Measurements from ENCODE around the gene NKX1-1. TPM values are rescaled to one million over a fixed set of nuclear protein-coding genes. Genes with fewer than 3 reads are reported as not detected.

The NKX1-1 gene
- total RNA-seq, 1 donor from 2014 or later = not detected

- no peaks in the 10 kb centered on the region for H3K4me1 Mint-ChIP-seq (ENCODE audit: unreplicated experiment)
- no peaks in the 10 kb centered on the region for H3K27me3 Mint-ChIP-seq
- peaks cover 14% of the 10 kb centered on the region for H3K36me3 Mint-ChIP-seq
- no peak overlapping the region for H3K4me3 Mint-ChIP-seq
- H3K27ac Mint-ChIP-seq = no peak overlapping the region
- DNase-seq (ENCODE audit: extremely low spot score, unreplicated experiment) = no peak
- no peaks in the 10 kb centered on the region for H3K9me3 Mint-ChIP-seq
- peak; percentile 27 for TF ChIP-seq CTCF (conservative IDR thresholded peaks at IDR 0.05)
Measured at GRCh38 chr4:1376841-1377605, 29.2 kb downstream of the NKX1-1 start.

- no peak for DNase-seq (ENCODE audit: extremely low spot score, unreplicated experiment)
- no peaks in the 10 kb centered on the region for H3K9me3 Mint-ChIP-seq
- peaks cover 16% of the 10 kb centered on the region for H3K36me3 Mint-ChIP-seq
- no peaks in the 10 kb centered on the region for H3K4me1 Mint-ChIP-seq (ENCODE audit: unreplicated experiment)
- no peak overlapping the region for H3K4me3 Mint-ChIP-seq
- no peak for TF ChIP-seq CTCF (conservative IDR thresholded peaks at IDR 0.05)
- no peaks in the 10 kb centered on the region for H3K27me3 Mint-ChIP-seq
- no peak overlapping the region for H3K27ac Mint-ChIP-seq
Measured at GRCh38 chr4:1376391-1376840, 29.8 kb downstream of the NKX1-1 start.

- Mint-ChIP-seq H3K4me3 (no peak overlapping the region), H3K9me3 (no peaks in the 10 kb centered on the region), H3K36me3 (peaks cover 16% of the 10 kb centered on the region), H3K27ac (no peak overlapping the region), H3K27me3 (no peaks in the 10 kb centered on the region), H3K4me1 (ENCODE audit: unreplicated experiment) (no peaks in the 10 kb centered on the region)
- no peak for DNase-seq (ENCODE audit: extremely low spot score, unreplicated experiment)
- TF ChIP-seq CTCF (conservative IDR thresholded peaks at IDR 0.05) = no peak
Measured at GRCh38 chr4:1375761-1376322, 30.4 kb downstream of the NKX1-1 start.

GRCh38 chr4:1375051-1375721, 31.1 kb downstream of the NKX1-1 start:
- no peak overlapping the region for H3K27ac Mint-ChIP-seq
- H3K9me3 Mint-ChIP-seq = no peaks in the 10 kb centered on the region
- H3K4me1 Mint-ChIP-seq (ENCODE audit: unreplicated experiment) = no peaks in the 10 kb centered on the region
- DNase-seq (ENCODE audit: extremely low spot score, unreplicated experiment) = no peak
- H3K4me3 Mint-ChIP-seq = no peak overlapping the region
- TF ChIP-seq CTCF (conservative IDR thresholded peaks at IDR 0.05) = no peak
- H3K27me3 Mint-ChIP-seq = no peaks in the 10 kb centered on the region
- H3K36me3 Mint-ChIP-seq = peaks cover 16% of the 10 kb centered on the region

GRCh38 chr4:1374706-1375045, 31.6 kb downstream of the NKX1-1 start:
- no peak for TF ChIP-seq CTCF (conservative IDR thresholded peaks at IDR 0.05)
- peaks cover 17% of the 10 kb centered on the region for H3K36me3 Mint-ChIP-seq
- no peak overlapping the region for H3K4me3 Mint-ChIP-seq
- no peak for DNase-seq (ENCODE audit: extremely low spot score, unreplicated experiment)
- H3K4me1 Mint-ChIP-seq (ENCODE audit: unreplicated experiment) = peaks cover 1% of the 10 kb centered on the region
- no peaks in the 10 kb centered on the region for H3K9me3 Mint-ChIP-seq
- H3K27ac Mint-ChIP-seq = no peak overlapping the region
- H3K27me3 Mint-ChIP-seq = no peaks in the 10 kb centered on the region
